Stomach smooth muscle (tissue), 2 donors: ENCODE results near the gene ICA1.

Experiments
- H3K27ac ChIP-seq: one replicate; pipeline ENCODE4 v1.7.0; 2013; ENCODE audit warnings: mild to moderate bottlenecking, low read length, inconsistent platforms
- H3K27me3 ChIP-seq, 2 donors: one replicate each; pipeline ENCODE4 v1.7.0; 2013; ENCODE audit warnings: low read length in 2 of 2; ENCODE audit not compliant: insufficient read depth in 2 of 2, control insufficient read depth in 1 of 2
- H3K36me3 ChIP-seq, 2 donors: one replicate each; pipeline ENCODE4 v1.7.0; 2013; ENCODE audit warnings: low read length in 2 of 2; ENCODE audit not compliant: control insufficient read depth in 2 of 2, insufficient read depth in 2 of 2
- H3K4me1 ChIP-seq: one replicate; pipeline ENCODE4 v1.7.0; 2013; ENCODE audit warnings: low read length; ENCODE audit not compliant: control insufficient read depth, insufficient read depth
- H3K4me3 ChIP-seq, 2 donors: one replicate each; pipeline ENCODE4 v1.7.0; 2013; ENCODE audit warnings: low read length in 2 of 2
- H3K9ac ChIP-seq, 2 donors: one replicate each; pipeline ENCODE4 v1.7.0; 2013; ENCODE audit warnings: low read length in 2 of 2, mild to moderate bottlenecking in 1 of 2
- H3K9me3 ChIP-seq, 2 donors: one replicate each; pipeline ENCODE4 v1.7.0; 2013; ENCODE audit warnings: low read length in 2 of 2; ENCODE audit not compliant: control insufficient read depth in 2 of 2
- donor health status: healthy.
- donor health status: Pancreatic carcinoma.

The ICA1 gene

DNA sequence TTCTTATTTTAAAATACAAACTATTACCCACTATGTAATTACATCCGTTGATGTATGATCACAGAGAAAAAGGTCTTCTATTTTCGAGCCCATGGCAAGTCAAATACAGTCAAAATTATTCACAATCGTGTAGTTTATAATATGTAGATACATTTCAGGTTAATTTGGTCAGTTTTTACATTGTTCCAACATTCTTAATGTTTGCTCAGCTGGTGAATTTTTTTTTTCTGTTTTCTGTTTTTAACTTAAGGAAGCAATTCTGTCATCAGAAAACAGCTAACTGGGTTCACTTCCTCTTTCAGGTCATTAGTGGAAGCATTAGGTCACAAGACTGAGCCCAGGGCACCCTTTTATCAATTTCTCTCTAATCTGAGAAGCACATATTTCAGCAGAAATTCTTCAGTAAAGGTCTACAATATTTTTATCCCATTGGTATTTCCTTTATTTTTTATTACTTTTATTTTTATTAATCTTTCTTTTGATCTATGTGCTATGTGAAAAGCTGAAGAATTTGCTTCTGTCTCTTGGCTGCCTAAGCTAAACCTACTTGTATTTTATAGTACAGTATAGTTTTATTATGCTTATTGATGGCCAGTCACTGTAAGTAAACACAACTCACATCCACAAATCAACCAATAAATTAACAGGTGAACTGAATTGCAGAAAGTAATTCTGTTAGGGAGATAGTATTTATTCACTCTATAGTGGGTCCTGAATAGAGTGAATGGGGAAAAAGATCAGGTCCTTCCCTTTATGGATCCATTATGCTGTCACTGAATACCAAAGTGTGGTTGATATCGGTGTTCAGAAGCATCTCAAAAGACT lies 84.6 kb downstream of the ICA1 start:
- Histone ChIP-seq H3K27ac (no peak overlapping the region), H3K4me3 (no peak overlapping the region), H3K9ac (no peak overlapping the region), H3K9me3 (no peaks in the 10 kb centered on the region), H3K27me3 (no peaks in the 10 kb centered on the region), H3K36me3 (no peaks in the 10 kb centered on the region), H3K4me1 (no peaks in the 10 kb centered on the region)

- Histone ChIP-seq H3K9ac (no peak overlapping the region), H3K27ac (no peak overlapping the region), H3K4me1 (no peaks in the 10 kb centered on the region), H3K4me3 (no peak overlapping the region), H3K27me3 (no peaks in the 10 kb centered on the region), H3K36me3 (no peaks in the 10 kb centered on the region), H3K9me3 (no peaks in the 10 kb centered on the region)
These were observed 85.4 kb downstream of the ICA1 start for GRCh38 chr7:8176370-8177081.

GRCh38 chr7:8175929-8176369 lies 86.0 kb downstream of the ICA1 start:
- Histone ChIP-seq H3K4me3 (no peak overlapping the region), H3K27me3 (no peaks in the 10 kb centered on the region), H3K36me3 (no peaks in the 10 kb centered on the region), H3K27ac (no peak overlapping the region), H3K9me3 (no peaks in the 10 kb centered on the region), H3K9ac (no peak overlapping the region), H3K4me1 (no peaks in the 10 kb centered on the region)

- no peaks in the 10 kb centered on the region for H3K36me3 ChIP-seq
- H3K4me1 ChIP-seq = no peaks in the 10 kb centered on the region
- no peak overlapping the region for H3K4me3 ChIP-seq
- H3K27me3 ChIP-seq = no peaks in the 10 kb centered on the region
- no peaks in the 10 kb centered on the region for H3K9me3 ChIP-seq
- H3K27ac ChIP-seq = no peak overlapping the region
- H3K9ac ChIP-seq = no peak overlapping the region
These were observed 89.3 kb downstream of the ICA1 start for GRCh38 chr7:8172372-8173354.

DNA sequence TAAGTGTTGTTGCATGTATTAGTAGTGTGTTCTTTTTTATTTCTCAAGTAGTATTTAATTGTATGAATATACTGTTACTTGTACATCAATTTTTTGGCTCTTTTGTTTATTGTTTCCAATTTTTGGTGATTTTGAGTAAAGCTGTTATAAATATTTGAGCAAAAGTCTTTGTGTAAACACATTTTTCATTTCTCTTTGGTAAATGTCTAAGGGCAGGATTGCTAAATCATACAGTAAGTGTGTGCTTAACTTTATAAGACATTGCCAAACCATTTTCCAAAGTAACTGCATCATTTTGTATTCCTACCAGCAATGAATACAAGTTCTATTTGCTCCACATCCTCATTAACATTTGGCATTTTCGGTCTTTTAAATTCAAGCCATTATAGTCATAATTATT lies 92.8 kb downstream of the ICA1 start:
- no peaks in the 10 kb centered on the region for H3K27me3 ChIP-seq
- H3K36me3 ChIP-seq = no peaks in the 10 kb centered on the region
- no peaks in the 10 kb centered on the region for H3K9me3 ChIP-seq
- H3K9ac ChIP-seq = no peak overlapping the region
- no peak overlapping the region for H3K27ac ChIP-seq
- H3K4me3 ChIP-seq = no peak overlapping the region
- no peaks in the 10 kb centered on the region for H3K4me1 ChIP-seq

DNA sequence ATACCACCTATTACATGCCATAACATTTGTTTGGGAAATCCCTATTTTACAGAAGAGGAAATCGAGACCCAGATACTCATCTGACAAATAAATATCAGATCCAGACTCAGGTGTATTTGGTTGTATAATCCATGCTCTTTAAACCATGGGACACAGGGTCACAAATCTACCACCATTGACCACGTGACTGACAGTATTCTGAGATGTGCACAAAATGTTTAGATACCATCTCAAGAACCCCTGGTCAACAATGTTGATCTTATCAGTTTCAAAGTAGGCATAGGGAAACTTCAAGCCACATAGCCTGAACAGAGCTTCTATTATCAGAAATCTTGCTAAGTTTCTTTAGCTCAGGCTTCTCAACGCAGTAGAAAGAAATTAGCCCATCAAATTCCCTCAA lies 93.6 kb downstream of the ICA1 start:
- Histone ChIP-seq H3K9me3 (no peaks in the 10 kb centered on the region), H3K27me3 (no peaks in the 10 kb centered on the region), H3K27ac (no peak overlapping the region), H3K9ac (no peak overlapping the region), H3K4me3 (no peak overlapping the region), H3K4me1 (no peaks in the 10 kb centered on the region), H3K36me3 (no peaks in the 10 kb centered on the region)

DNA sequence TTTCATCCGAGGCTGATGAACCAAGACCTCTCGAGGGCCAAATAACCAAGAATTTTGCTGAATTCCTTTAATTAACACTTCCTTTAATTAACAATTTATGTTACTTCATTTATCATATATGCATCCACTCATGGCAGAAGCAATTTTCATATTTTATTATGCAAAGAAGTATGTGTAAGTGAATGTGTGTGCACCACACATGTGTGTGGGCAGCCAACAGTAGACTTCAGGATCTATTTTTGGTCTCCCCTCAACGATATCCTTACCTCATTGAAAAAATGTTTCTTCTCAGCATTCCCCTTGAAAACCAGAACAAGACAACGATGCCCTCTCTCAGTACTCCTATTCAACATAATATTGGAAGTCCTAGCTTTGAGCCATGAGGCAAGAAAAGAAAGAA lies 96.8 kb downstream of the ICA1 start:
- Histone ChIP-seq H3K27me3 (no peaks in the 10 kb centered on the region), H3K4me1 (no peaks in the 10 kb centered on the region), H3K27ac (no peak overlapping the region), H3K4me3 (no peak overlapping the region), H3K9ac (no peak overlapping the region), H3K36me3 (no peaks in the 10 kb centered on the region), H3K9me3 (no peaks in the 10 kb centered on the region)

GRCh38 chr7:8162181-8162580 lies 99.8 kb downstream of the ICA1 start:
- Histone ChIP-seq H3K4me3 (no peak overlapping the region), H3K9ac (no peak overlapping the region), H3K4me1 (no peaks in the 10 kb centered on the region), H3K27me3 (no peaks in the 10 kb centered on the region), H3K9me3 (no peaks in the 10 kb centered on the region), H3K36me3 (no peaks in the 10 kb centered on the region), H3K27ac (no peak overlapping the region)

- Histone ChIP-seq H3K9ac (no peak overlapping the region), H3K4me3 (no peak overlapping the region), H3K27me3 (no peaks in the 10 kb centered on the region), H3K36me3 (no peaks in the 10 kb centered on the region), H3K27ac (no peak overlapping the region), H3K9me3 (no peaks in the 10 kb centered on the region), H3K4me1 (no peaks in the 10 kb centered on the region)
These were observed 100.6 kb downstream of the ICA1 start for GRCh38 chr7:8161364-8161828.

GRCh38 chr7:8160779-8161345 lies 101.1 kb downstream of the ICA1 start:
- H3K36me3 ChIP-seq = no peaks in the 10 kb centered on the region
- no peak overlapping the region for H3K27ac ChIP-seq
- no peak overlapping the region for H3K4me3 ChIP-seq
- H3K9me3 ChIP-seq = no peaks in the 10 kb centered on the region
- no peak overlapping the region for H3K9ac ChIP-seq
- no peaks in the 10 kb centered on the region for H3K4me1 ChIP-seq
- H3K27me3 ChIP-seq = no peaks in the 10 kb centered on the region
